CD4-positive, alpha-beta T cell (primary cell): ENCODE measurements around the gene TIMP3. TPM values are rescaled to one million over a fixed set of nuclear protein-coding genes. Genes with fewer than 3 reads are reported as not detected.

ENCODE experiments used
- ATAC-seq: fragments of 200-7000 bp; cut with Tn5 transposase; one replicate; pipeline ENCODE4 v1.10.0; 2022; ENCODE audit warnings: mild to moderate bottlenecking; ENCODE audit not compliant: poor library complexity
- CTCF ChIA-PET: fragments of 350-600 bp; sonication (Branson Sonifier 250); formaldehyde crosslinking; loops from one replicate; lab custom pipeline; 2021; ENCODE audit warnings: antibody characterized with exemption, inconsistent platforms; lab: Charles Lee
- POLR2A ChIA-PET: fragments of 350-600 bp; sonication (Branson Sonifier 250); formaldehyde crosslinking; loops from one replicate; lab custom pipeline; 2021; ENCODE audit warnings: antibody characterized with exemption, inconsistent platforms; lab: Charles Lee
- DNase-seq, 14 experiments: peaks; one replicate each; pipeline ENCODE4 v3.0.0-alpha.2; 2013 to 2020; ENCODE audit warnings: mixed read lengths in 2 of 14
- H3K27ac ChIP-seq, 2 donors: one replicate each; pipeline versions ENCODE4 v1.5.1 to v1.7.0; 2013; ENCODE audit warnings: low read length in 2 of 2, low read depth in 1 of 2, mild to moderate bottlenecking in 1 of 2
- H3K27me3 ChIP-seq, 2 experiments: 1 replicate in 1 of 2; 2 replicates in 1 of 2; pipeline versions ENCODE4 v1.6.1 to v1.7.0; 2013; ENCODE audit warnings: low read length in 2 of 2, control low read depth in 1 of 2, mild to moderate bottlenecking in 1 of 2, moderate library complexity in 1 of 2; ENCODE audit not compliant: insufficient read depth in 2 of 2, control insufficient read depth in 1 of 2
- H3K36me3 ChIP-seq: one replicate; pipeline ENCODE4 v1.6.1; 2013; ENCODE audit warnings: low read length, control low read depth; ENCODE audit not compliant: insufficient read depth
- H3K4me1 ChIP-seq: one replicate; pipeline ENCODE4 v1.6.1; 2013; ENCODE audit warnings: low read length, control low read depth; ENCODE audit not compliant: insufficient read depth
- H3K4me3 ChIP-seq: one replicate; pipeline ENCODE4 v1.5.1; 2013; ENCODE audit warnings: mild to moderate bottlenecking, low read length, moderate library complexity
- H3K9me3 ChIP-seq, 2 experiments: 1 replicate in 1 of 2; 2 replicates in 1 of 2; pipeline versions ENCODE4 v1.6.1 to v1.7.0; 2013; ENCODE audit warnings: low read length in 2 of 2, mild to moderate bottlenecking in 2 of 2, control low read depth in 1 of 2, moderate library complexity in 1 of 2; ENCODE audit not compliant: control insufficient read depth in 1 of 2, insufficient read depth in 1 of 2
- H3K27ac Mint-ChIP-seq: one replicate; pipeline ENCODE4 v1.8.0; 2020; ENCODE audit warnings: mixed read lengths
- H3K27me3 Mint-ChIP-seq: one replicate; pipeline ENCODE4 v1.8.0; 2021; ENCODE audit warnings: mixed read lengths
- H3K36me3 Mint-ChIP-seq: one replicate; pipeline ENCODE4 v1.8.0; 2021; ENCODE audit warnings: low read depth, mixed read lengths
- H3K4me1 Mint-ChIP-seq: one replicate; pipeline ENCODE4 v1.8.0; 2021; ENCODE audit warnings: low read depth, mixed read lengths
- H3K4me3 Mint-ChIP-seq: one replicate; pipeline ENCODE4 v1.8.0; 2020; ENCODE audit warnings: mild to moderate bottlenecking, mixed read lengths
- H3K9me3 Mint-ChIP-seq: one replicate; pipeline ENCODE4 v1.8.0; 2020; ENCODE audit warnings: mixed read lengths
- CTCF ChIP-seq: fragments of 200-600 bp; IDR thresholded peaks from one replicate; pipeline ENCODE4 v1.8.0; 2022; ENCODE audit warnings: antibody characterized with exemption, mild to moderate bottlenecking
- intact Hi-C, 2 experiments: fragments of 100-400 bp; cut with DNase I in 1 of 2; cut with micrococcal nuclease in 1 of 2; formaldehyde crosslinking; loops; one replicate each; pipeline versions ENCODE4 v1.15.1 to v1.9.0; 2023 to 2025; cut with DNase I, micrococcal nuclease
- total RNA-seq, 174 experiments: library from RNA in 2 of 174; stranded (reverse) in 2 of 174; gene quantifications; one replicate each; pipeline ENCODE4 v1.2.3 and lab custom pipeline; 2021 to 2026

TIMP3 gene
- total RNA-seq, 2 experiments from 2014 or later = 0.06 TPM; not detected in 1

- Histone ChIP-seq H3K4me1 (no peaks in the 10 kb centered on the region), H3K27ac (no peak overlapping the region), H3K4me3 (no peak overlapping the region), H3K27me3 (no peaks in the 10 kb centered on the region), H3K9me3 (peaks cover 0 to 3% of the 10 kb centered on the region in 2 experiments), H3K36me3 (no peaks in the 10 kb centered on the region)
- ChIA-PET POLR2A (no interaction called here), CTCF (no interaction called here)
- H3K27ac Mint-ChIP-seq = no peak overlapping the region
- H3K4me1 Mint-ChIP-seq = no peaks in the 10 kb centered on the region
- no peak for ATAC-seq
- TF ChIP-seq CTCF = no peak
- no peaks in the 10 kb centered on the region for H3K36me3 Mint-ChIP-seq
- no peaks in the 10 kb centered on the region for H3K27me3 Mint-ChIP-seq
- intact Hi-C loops = no loop called here
- no peak for DNase-seq
- no peaks in the 10 kb centered on the region for H3K9me3 Mint-ChIP-seq
- H3K4me3 Mint-ChIP-seq = no peak overlapping the region
These were observed 108.3 kb downstream of the TIMP3 start for GRCh38 chr22:32909581-32910428.

- peaks cover 2% of the 10 kb centered on the region for H3K9me3 Mint-ChIP-seq
- CTCF ChIA-PET = no interaction called here
- no peak overlapping the region for H3K27ac Mint-ChIP-seq
- Histone ChIP-seq H3K9me3 (peaks cover 0 to 3% of the 10 kb centered on the region in 2 experiments), H3K4me3 (no peak overlapping the region), H3K27ac (no peak overlapping the region), H3K36me3 (no peaks in the 10 kb centered on the region), H3K27me3 (no peaks in the 10 kb centered on the region), H3K4me1 (no peaks in the 10 kb centered on the region)
- TF ChIP-seq CTCF = no peak
- intact Hi-C loops = no loop called here
- ATAC-seq = no peak
- POLR2A ChIA-PET = no interaction called here
- no peaks in the 10 kb centered on the region for H3K4me1 Mint-ChIP-seq
- no peaks in the 10 kb centered on the region for H3K27me3 Mint-ChIP-seq
- no peak for DNase-seq
- H3K4me3 Mint-ChIP-seq = no peak overlapping the region
- no peaks in the 10 kb centered on the region for H3K36me3 Mint-ChIP-seq
These were observed 108.9 kb downstream of the TIMP3 start for GRCh38 chr22:32910429-32910772.

GRCh38 chr22:32911503-32911902 lies 110.0 kb downstream of the TIMP3 start:
- ATAC-seq (no peak), DNase-seq (no peak)
- H3K27ac Mint-ChIP-seq = no peak overlapping the region
- H3K4me1 ChIP-seq = no peaks in the 10 kb centered on the region
- no peak overlapping the region for H3K4me3 ChIP-seq
- H3K4me1 Mint-ChIP-seq = no peaks in the 10 kb centered on the region
- no peaks in the 10 kb centered on the region for H3K36me3 Mint-ChIP-seq
- no peak overlapping the region for H3K4me3 Mint-ChIP-seq
- H3K27me3 ChIP-seq = no peaks in the 10 kb centered on the region
- peaks cover 5% of the 10 kb centered on the region for H3K9me3 Mint-ChIP-seq
- no peak for TF ChIP-seq CTCF
- intact Hi-C loops = no loop called here
- H3K9me3 ChIP-seq = peaks cover 3 to 6% of the 10 kb centered on the region in 2 experiments
- no peaks in the 10 kb centered on the region for H3K36me3 ChIP-seq
- no peaks in the 10 kb centered on the region for H3K27me3 Mint-ChIP-seq
- POLR2A ChIA-PET = no interaction called here
- no peak overlapping the region for H3K27ac ChIP-seq
- CTCF ChIA-PET = no interaction called here
